HepG2 (cell line): ENCODE data around the gene DST. TPM values are rescaled to one million over a fixed set of nuclear protein-coding genes. Genes with fewer than 3 reads are reported as not detected.

ENCODE experiments used
- CBX1 ChIP-seq: IDR thresholded peaks from one replicate; pipeline ENCODE4 v1.6.1; 2016; ENCODE audit warnings: antibody characterized with exemption, low read depth
- HBP1 ChIP-seq: IDR thresholded peaks from 2 replicates; pipeline ENCODE4 v1.6.1; 2016; ENCODE audit warnings: low read depth, control low read depth
- HDAC6 ChIP-seq: fragments of 200-600 bp; sonication (generic); IDR thresholded peaks from 2 replicates; pipeline ENCODE4 v1.7.0; 2017; ENCODE audit warnings: mild to moderate bottlenecking, antibody characterized with exemption, low read length, low read depth
- ISL2 ChIP-seq: sonication (generic); formaldehyde crosslinking; IDR thresholded peaks from 2 replicates; pipeline ENCODE4 v1.5.0; 2020; ENCODE audit warnings: missing genetic modification reagents
- JARID2 ChIP-seq: sonication (generic); formaldehyde crosslinking; IDR thresholded peaks from 2 replicates; pipeline ENCODE4 v1.8.1; 2023; ENCODE audit warnings: missing genetic modification reagents, inconsistent platforms; ENCODE audit not compliant: insufficient replicate concordance
- KLF6 ChIP-seq: IDR thresholded peaks from 2 replicates; pipeline ENCODE4 v1.8.0; 2016; ENCODE audit warnings: missing biosample characterization, missing genetic modification reagents
- NONO ChIP-seq, 2 experiments: fragments of 450-650 bp in 1 of 2; sonication (generic) in 1 of 2; formaldehyde crosslinking in 1 of 2; IDR thresholded peaks in 1 of 2; conservative IDR thresholded peaks in 1 of 2; 2 replicates each; pipeline versions ENCODE4 v1.6.1 to v1.8.0; 2017 to 2022; ENCODE audit warnings: mild to moderate bottlenecking in 1 of 2, missing genetic modification reagents in 1 of 2, moderate library complexity in 1 of 2
- ZNF142 ChIP-seq: sonication (generic); formaldehyde crosslinking; IDR thresholded peaks from 2 replicates; pipeline ENCODE4 v1.4.0; 2020; ENCODE audit warnings: missing genetic modification reagents
- ZNF407 ChIP-seq: sonication (generic); formaldehyde crosslinking; IDR thresholded peaks from one replicate; pipeline ENCODE4 v1.5.1; 2020; ENCODE audit warnings: mild to moderate bottlenecking, missing genetic modification reagents; ENCODE audit errors: not compliant biosample characterization
- ZNF850 ChIP-seq: sonication (generic); formaldehyde crosslinking; conservative IDR thresholded peaks from 2 replicates; pipeline ENCODE4 v1.9.0; 2021; ENCODE audit warnings: mild to moderate bottlenecking, missing genetic modification reagents
- polyA plus RNA-seq, 8 experiments: library from polyadenylated mRNA; depleted of rRNA in 3 of 8; stranded (reverse) in 7 of 8; unstranded in 1 of 8; fragments of >200 nt; fragmentation: Illumina TruSeq in 4 of 8; extraction: Trizol in 4 of 8; gene quantifications; 2 replicates each; pipeline versions ENCODE4 v1.2.1 to v1.2.3, GENCODE V29; 2011 to 2016; ENCODE audit warnings: low read depth in 4 of 8, missing spikeins in 1 of 8, mixed read lengths in 1 of 8; ENCODE audit not compliant: insufficient read depth in 1 of 8
- total RNA-seq, 5 experiments: library from RNA; depleted of rRNA; stranded (reverse); fragments of >200 nt; fragmentation: Illumina TruSeq; extraction: Trizol; gene quantifications; 2 replicates each; pipeline ENCODE4 v1.2.3, GENCODE V29; 2016; ENCODE audit warnings: low read depth in 1 of 5

DST gene
- total and polyA plus RNA-seq, 2 of the 13 experiments (the other 11 are each of a cell fraction or from before 2014, with no cell fraction given) = 64.4 to 89.0 TPM

- TF ChIP-seq HBP1 = no peak
- no peak for TF ChIP-seq KLF6 (CRISPR knock-in tag)
- no peak for TF ChIP-seq ZNF850
- TF ChIP-seq ZNF407 (CRISPR knock-in tag) = no peak
- TF ChIP-seq ISL2 (CRISPR knock-in tag) = no peak
- TF ChIP-seq JARID2 (CRISPR knock-in tag) = no peak
- TF ChIP-seq ZNF142 (CRISPR knock-in tag) = no peak
- TF ChIP-seq NONO (IDR thresholded peaks at IDR 0.05) = no peak
- no peak for TF ChIP-seq NONO (CRISPR knock-in tag; conservative IDR thresholded peaks at IDR 0.05)
- TF ChIP-seq HDAC6 = no peak
- no peak for TF ChIP-seq CBX1
These were observed 7.5 kb upstream of the DST start (continued) for GRCh38 chr6:56650191-56650590.
